HG03378 (cell line): ENCODE results near the gene FAM118A.
"Not testable (repeated sequence)": the region's sequence is repeated elsewhere in the genome, so short reads cannot be mapped to it uniquely, and the experiment has no call there.

ENCODE experiments used
- ATAC-seq: cut with Tn5 transposase; IDR thresholded peaks from one replicate; pipeline ENCODE4 v1.9.1; 2021; ENCODE audit warnings: mild to moderate bottlenecking, moderate library complexity; ENCODE audit not compliant: unreplicated experiment

Gene FAM118A

GRCh38 chr22:45280587-45280980 is 29.1 kb upstream of the FAM118A start:
- no peak for ATAC-seq

DNA sequence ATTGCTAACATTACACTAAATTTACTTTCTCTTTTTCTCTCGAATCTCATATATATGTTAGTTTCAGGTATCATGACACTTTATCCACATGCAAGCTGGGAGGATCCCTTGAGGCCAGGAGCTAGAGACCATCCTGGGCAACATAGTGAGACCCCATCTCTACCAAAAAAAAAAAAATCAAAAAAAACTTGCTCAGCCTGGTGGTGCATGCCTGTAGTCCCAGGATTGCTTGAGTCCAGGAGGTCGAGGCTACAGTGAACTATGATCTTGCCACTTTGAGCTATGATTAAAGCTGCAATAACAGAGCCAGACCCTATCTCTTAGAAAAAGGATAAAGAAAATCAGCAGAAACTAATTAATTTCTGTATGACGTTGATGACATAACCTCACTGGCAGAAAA is 28.7 kb upstream of the FAM118A start:
- no peak for ATAC-seq

DNA sequence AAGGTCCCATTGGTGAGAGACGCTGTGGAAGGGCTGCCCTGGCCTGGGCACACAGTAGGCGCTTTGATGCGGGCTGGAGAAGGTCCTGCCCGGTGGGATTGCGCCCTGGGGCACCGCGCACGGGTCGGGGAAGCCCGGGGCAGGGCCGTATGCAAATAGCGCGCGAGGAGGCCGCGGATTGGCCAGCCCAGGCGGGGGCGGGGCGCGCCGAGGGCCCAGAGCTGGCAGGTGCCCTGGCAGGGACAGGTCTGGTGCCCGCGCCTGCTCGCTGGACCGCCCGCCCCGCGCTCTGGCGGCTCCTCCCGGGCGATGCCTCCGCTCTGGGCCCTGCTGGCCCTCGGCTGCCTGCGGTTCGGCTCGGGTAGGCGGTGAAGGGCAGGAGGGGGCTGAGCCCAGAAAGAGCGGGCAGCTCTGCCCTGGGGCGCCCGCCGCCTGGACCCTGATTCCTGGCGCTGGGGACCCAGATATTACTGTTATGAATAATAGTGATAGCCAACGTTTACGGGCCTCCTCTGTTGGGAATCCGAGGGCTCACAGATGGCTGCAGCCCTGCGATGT is 24.9 kb upstream of the FAM118A start, which contains the start of gene UPK3A:
Gene UPK3A (plus strand): TSS at position 245 of the 558 bp plus-strand sequence. CDS start 65 bp downstream, at position 310.
- ATAC-seq: no peak

DNA sequence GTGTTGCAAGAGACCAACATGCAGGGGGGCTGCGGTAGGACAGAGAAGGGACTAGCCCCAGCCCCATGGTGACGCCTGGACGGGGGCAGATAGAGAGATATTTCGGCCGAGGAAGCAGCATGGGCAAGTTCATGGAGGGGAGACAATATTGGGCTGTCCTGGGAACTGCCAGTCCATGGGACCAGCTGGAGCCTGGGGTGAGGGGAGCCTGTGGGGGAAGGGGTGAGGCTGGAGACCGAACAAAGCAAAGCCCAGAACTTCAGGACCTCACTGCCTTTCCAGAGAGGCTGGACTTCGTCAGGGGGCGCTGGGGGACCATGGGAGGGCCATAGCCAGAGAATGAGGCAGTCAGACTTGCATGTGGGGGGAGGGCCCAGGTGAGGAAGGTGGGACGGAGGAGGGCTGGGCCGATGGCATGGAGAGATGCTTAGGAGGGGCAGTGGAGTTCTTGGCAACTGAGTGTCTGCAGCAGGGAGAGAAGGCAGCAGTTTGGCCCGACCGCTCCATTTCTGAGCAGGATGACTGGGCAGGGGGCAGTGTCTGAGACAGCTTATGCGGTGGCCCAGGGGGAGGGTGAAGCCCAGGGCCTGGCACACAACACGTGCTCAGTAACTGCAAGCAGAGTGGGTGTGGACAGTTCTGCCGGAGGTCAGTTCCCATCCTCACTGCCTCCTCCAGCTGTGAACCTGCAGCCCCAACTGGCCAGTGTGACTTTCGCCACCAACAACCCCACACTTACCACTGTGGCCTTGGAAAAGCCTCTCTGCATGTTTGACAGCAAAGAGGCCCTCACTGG is 24.3 kb upstream of the FAM118A start:
- no peak for ATAC-seq

- no peak for ATAC-seq
Measured at GRCh38 chr22:45286854-45287551, 22.7 kb upstream of the FAM118A start.

GRCh38 chr22:45290410-45290936 is 19.3 kb upstream of the FAM118A start:
- no peak for ATAC-seq

- no peak for ATAC-seq
Measured at GRCh38 chr22:45291061-45291930, 18.4 kb upstream of the FAM118A start.

GRCh38 chr22:45291931-45292290 is 17.8 kb upstream of the FAM118A start:
- ATAC-seq: no peak

DNA sequence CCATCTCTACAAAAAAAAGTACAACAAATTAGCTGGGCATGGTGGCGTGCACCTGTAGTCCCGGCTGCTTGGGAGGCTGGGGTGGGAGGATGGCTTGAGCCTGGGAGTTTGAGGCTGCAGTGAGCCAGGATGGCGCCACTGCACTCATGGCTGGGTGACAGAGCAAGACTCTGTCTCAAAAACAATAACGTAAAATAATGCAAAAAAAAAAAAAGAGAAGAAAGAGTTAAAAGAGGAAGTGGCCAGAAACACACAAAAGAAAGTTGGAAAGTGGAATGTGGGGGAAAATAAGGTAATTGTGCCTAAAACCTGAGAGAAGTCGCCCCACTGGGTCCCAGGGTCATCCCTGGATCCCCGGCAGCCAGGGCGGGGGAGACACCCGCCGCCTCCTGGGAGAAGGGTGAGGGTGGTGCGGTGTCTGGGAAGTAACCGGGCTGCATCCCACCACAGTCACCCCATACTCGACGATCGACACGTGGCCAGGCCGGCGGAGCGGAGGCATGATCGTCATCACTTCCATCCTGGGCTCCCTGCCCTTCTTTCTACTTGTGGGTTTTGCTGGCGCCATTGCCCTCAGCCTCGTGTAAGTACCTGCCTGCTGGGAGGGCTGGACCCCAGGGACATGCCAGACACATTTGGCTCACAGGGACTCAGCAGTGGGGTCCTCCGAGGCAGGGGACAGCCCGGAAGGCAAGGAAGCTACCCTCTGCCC is 16.8 kb upstream of the FAM118A start:
- no peak for ATAC-seq

- no peak for ATAC-seq
Measured at GRCh38 chr22:45294030-45294429, 15.7 kb upstream of the FAM118A start.

GRCh38 chr22:45295004-45295403 is 14.7 kb upstream of the FAM118A start:
- ATAC-seq: not testable (repeated sequence)

DNA sequence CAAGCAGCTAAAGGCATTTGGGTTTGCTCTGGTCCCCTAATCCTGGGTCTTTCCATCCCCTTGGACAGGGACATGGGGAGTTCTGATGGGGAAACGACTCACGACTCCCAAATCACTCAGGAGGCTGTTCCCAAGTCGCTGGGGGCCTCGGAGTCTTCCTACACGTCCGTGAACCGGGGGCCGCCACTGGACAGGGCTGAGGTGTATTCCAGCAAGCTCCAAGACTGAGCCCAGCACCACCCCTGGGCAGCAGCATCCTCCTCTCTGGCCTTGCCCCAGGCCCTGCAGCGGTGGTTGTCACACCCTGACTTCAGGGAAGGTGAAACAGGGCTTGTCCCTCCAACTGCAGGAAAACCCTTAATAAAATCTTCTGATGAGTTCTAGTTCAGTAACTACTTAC is 14.2 kb upstream of the FAM118A start:
- ATAC-seq: no peak

GRCh38 chr22:45296628-45297297 is 13.0 kb upstream of the FAM118A start:
- no peak for ATAC-seq

DNA sequence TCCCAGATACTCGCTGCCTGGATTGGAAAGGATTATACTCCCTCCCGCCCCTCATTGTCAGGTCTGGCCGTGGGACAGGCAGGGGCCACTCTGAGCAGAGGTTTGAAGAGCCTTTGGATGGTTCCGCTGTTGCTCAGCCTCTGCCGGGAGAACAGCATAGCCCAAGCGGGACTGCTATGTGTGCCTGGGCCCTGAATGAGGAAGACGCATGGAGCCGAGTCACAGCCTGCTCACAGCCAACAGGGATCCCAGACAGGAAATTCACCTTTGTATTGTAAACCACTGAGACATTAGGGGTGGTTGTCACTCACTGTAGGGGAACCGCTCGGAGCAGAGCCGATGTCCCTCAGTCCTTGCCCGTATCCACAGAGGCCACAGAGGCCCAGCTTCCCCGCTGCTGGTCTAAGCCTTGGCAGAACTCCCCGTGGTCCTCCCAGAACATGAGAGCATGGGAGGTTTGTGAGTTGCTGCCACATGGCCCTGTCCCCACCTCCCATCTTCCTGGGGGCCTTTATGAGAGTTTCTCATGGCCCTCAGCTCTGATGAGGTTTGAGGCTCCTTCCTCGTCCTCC is 10.7 kb upstream of the FAM118A start:
- no peak for ATAC-seq

GRCh38 chr22:45302751-45303150 is 7.0 kb upstream of the FAM118A start:
- ATAC-seq: no peak

GRCh38 chr22:45303181-45303580 is 6.6 kb upstream of the FAM118A start:
- no peak for ATAC-seq

GRCh38 chr22:45304971-45305370 is 4.8 kb upstream of the FAM118A start:
- no peak for ATAC-seq

GRCh38 chr22:45305456-45306075 is 4.2 kb upstream of the FAM118A start:
- no peak for ATAC-seq

GRCh38 chr22:45306139-45306538 is 3.6 kb upstream of the FAM118A start:
- ATAC-seq: no peak
